ENCODE measurements around the gene MRC2. TPM values are rescaled to one million over a fixed set of nuclear protein-coding genes. Genes with fewer than 3 reads are reported as not detected.

MRC2 gene
- total RNA-seq, 1 experiment from 2014 or later, result 10.7 TPM

GRCh38 chr17:62660629-62661118 lies 33.2 kb downstream of the MRC2 start:
- no peak for DNase-seq (ENCODE audit: low read depth, low spot score)
- Histone ChIP-seq H3K4me2 (ENCODE audit: low read length) (no peak overlapping the region), H3K9me2 (ENCODE audit: insufficient read depth) (no peaks in the 10 kb centered on the region), H4K20me1 (ENCODE audit: insufficient read depth) (no peaks in the 10 kb centered on the region), H3K27me3 (ENCODE audit: insufficient read depth, low read length) (no peaks in the 10 kb centered on the region), H3K36me3 (ENCODE audit: control insufficient read depth in 1 of 2, insufficient read depth in 2 of 2, low read length in 2 of 2) (no peaks in the 10 kb centered on the region), H3K4me3 (replicated peaks in 1 of 2; ENCODE audit: low read depth in 1 of 2, low read length in 2 of 2) (no peak overlapping the region), H3K9me3 (ENCODE audit: control insufficient read depth in 1 of 2, insufficient read depth in 1 of 2, low read depth in 1 of 2, low read length in 2 of 2) (peaks cover 10 to 12% of the 10 kb centered on the region in 2 experiments; a peak in 3 of 4 replicates), H3K4me1 (ENCODE audit: control insufficient read depth in 1 of 2, insufficient read depth in 2 of 2, low read length in 2 of 2) (no peaks in the 10 kb centered on the region), H3K79me2 (ENCODE audit: insufficient read depth, low read length) (no peaks in the 10 kb centered on the region), H3K27ac (ENCODE audit: low read depth, low read length) (no peak overlapping the region), H3K9ac (ENCODE audit: low read length) (no peak overlapping the region), H2AFZ (ENCODE audit: low read depth, low read length, poor library complexity, severe bottlenecking) (no peak overlapping the region)
- BruUV-seq (replicated peaks), result no TSS peak
- intact Hi-C loops (cut with micrococcal nuclease), result no loop called here
- no peak for ATAC-seq
- RAD21 ChIA-PET (ENCODE audit: low non-redundant PET in 1 of 2, low total read pairs in 2 of 2, uncharacterized antibody in 2 of 2, unreplicated experiment in 2 of 2), result no interaction called here
- TF ChIP-seq, protein P1, sequence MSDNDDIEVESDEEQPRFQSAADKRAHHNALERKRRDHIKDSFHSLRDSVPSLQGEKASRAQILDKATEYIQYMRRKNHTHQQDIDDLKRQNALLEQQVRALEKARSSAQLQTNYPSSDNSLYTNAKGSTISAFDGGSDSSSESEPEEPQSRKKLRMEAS (IDR thresholded peaks at IDR 0.05), result no peak
- TF ChIP-seq YY1 (IDR thresholded peaks at IDR 0.05; ENCODE audit: extremely low read depth, insufficient replicate concordance, low read depth, low read length) (no peak), SP1 (IDR thresholded peaks at IDR 0.05; ENCODE audit: low read depth) (no peak), EZH2phosphoT487 (IDR thresholded peaks at IDR 0.05; ENCODE audit: borderline replicate concordance) (no peak), POLR2A (IDR thresholded peaks at IDR 0.05; ENCODE audit: borderline replicate concordance, extremely low read depth, insufficient read depth, insufficient read length) (no peak), CEBPB (IDR thresholded peaks at IDR 0.05; ENCODE audit: low read depth) (no peak), SIN3A (IDR thresholded peaks at IDR 0.05; ENCODE audit: low read depth) (no peak), POLR2AphosphoS5 (IDR thresholded peaks at IDR 0.05; ENCODE audit: low read depth, low read length) (no peak), EGR1 (IDR thresholded peaks at IDR 0.05; ENCODE audit: low read depth) (no peak), FOSL1 (IDR thresholded peaks at IDR 0.05; ENCODE audit: low read depth) (no peak), ZFX (IDR thresholded peaks at IDR 0.05) (no peak)
- TF ChIP-seq, protein P2, sequence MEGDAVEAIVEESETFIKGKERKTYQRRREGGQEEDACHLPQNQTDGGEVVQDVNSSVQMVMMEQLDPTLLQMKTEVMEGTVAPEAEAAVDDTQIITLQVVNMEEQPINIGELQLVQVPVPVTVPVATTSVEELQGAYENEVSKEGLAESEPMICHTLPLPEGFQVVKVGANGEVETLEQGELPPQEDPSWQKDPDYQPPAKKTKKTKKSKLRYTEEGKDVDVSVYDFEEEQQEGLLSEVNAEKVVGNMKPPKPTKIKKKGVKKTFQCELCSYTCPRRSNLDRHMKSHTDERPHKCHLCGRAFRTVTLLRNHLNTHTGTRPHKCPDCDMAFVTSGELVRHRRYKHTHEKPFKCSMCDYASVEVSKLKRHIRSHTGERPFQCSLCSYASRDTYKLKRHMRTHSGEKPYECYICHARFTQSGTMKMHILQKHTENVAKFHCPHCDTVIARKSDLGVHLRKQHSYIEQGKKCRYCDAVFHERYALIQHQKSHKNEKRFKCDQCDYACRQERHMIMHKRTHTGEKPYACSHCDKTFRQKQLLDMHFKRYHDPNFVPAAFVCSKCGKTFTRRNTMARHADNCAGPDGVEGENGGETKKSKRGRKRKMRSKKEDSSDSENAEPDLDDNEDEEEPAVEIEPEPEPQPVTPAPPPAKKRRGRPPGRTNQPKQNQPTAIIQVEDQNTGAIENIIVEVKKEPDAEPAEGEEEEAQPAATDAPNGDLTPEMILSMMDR (IDR thresholded peaks at IDR 0.05 in 2 of 3, conservative IDR thresholded peaks at IDR 0.05 in 1 of 3; ENCODE audit: borderline replicate concordance in 1 of 3, insufficient read depth in 1 of 3, low read depth in 2 of 3, low read length in 2 of 3), result no peak
- CTCF ChIA-PET, result no interaction called here
- POLR2A ChIA-PET, result no interaction called here
